Erythroblast (primary cell): ENCODE measurements around the gene ATP2A3.

Experiments used
- DNase-seq, 2 experiments: peaks; one replicate each; lab custom pipeline; 2025; lab: John Stamatoyannopoulos, UW
- GATA1 ChIP-seq: IDR thresholded peaks from 2 replicates; pipeline ENCODE4 v1.6.1; 2011; ENCODE audit warnings: low read depth, mild to moderate bottlenecking, control low read depth, low read length, moderate library complexity
- POLR2A ChIP-seq: IDR thresholded peaks from 2 replicates; pipeline ENCODE4 v1.6.1; 2011; ENCODE audit warnings: mild to moderate bottlenecking, low read length

Gene ATP2A3

DNA sequence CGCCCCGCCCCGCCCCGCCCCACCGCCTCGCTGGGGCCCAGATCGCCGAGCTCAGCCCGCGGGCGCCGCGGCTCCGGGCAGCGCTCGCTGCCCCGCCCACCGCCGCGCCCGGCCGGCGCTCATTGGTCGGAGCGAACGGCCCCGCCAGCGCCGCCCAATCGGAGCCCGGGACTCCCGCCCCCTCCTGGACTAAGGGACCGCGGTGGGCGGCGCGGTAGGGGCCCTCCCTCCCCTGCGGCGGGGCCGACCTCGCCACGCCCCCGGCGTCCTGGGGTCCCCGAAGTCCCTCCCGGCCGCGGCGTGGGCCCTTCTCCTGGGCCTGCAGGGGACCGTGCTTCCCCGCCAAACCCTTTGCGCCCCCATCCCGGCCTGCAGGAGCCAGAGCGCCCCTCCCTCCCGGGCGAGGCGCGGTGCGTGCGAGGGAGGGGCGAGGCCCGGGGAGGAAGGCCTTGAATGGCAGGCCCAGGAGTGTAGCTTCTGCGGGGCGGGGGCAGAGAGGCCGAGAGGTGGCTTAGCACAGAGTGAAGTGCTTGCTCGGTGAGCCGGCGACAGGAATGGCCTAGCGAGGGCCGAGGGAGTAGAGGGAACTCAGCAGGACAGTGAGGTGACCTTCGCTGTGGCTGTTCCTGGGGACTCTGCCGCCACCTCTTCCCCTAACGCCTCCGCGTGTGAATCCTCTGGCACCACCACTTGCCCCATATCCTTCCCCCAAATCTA is 71.1 kb downstream of the ATP2A3 start, which contains the start of gene CAMKK1:
TSS of gene CAMKK1 (minus strand) at position 51 of the 717 bp plus-strand sequence. CDS start 7,366 bp downstream, outside the sequence.
- TF ChIP-seq POLR2A, result no peak
- no peak for TF ChIP-seq GATA1
- peak; percentile 87 to 92 for DNase-seq

DNA sequence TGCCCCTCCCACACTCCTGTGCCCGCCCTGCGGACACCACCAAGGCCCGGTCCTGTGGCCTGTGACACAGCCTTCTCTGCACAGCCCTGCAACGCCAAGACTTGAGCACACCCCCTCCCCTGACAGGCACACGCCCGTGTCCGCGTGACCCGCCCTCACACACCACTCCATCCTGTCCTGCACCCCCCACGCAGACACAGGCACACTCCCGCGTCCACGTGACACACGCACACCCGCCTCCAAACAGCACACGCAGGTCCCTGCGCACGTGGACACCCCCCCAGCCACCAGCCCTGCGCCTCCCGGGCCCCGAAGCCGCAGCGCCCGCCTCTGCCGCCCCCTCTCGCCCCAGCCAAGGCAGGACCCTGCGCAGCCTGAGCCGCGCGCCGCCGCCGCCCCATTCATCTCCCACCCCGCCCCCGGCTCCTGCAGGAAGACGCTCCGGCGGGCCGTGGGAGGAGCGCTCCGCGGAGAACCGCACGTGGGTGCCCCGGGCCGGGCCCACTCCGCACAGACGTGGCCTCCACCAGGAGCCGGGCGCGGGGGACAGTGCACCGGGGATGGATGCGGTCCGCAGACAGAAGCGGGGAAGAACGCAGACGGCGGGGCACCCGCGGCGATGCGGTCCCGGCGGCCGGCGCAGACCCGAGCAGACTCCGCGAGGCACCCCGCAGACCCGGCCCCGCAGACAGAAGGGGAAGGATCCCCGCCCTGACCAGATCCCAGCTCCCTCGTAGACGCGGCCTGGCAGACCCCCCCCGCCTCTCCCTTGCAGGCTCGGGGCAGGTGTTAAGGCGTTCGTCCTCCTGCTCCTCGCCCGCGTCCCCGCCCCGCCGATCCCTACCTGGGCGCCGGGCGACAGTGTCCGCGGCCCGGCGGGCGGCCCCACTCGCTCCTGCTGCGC is 71.9 kb downstream of the ATP2A3 start:
- TF ChIP-seq GATA1 (no peak), POLR2A (no peak)
- peak; percentile 53 to 59 for DNase-seq

DNA sequence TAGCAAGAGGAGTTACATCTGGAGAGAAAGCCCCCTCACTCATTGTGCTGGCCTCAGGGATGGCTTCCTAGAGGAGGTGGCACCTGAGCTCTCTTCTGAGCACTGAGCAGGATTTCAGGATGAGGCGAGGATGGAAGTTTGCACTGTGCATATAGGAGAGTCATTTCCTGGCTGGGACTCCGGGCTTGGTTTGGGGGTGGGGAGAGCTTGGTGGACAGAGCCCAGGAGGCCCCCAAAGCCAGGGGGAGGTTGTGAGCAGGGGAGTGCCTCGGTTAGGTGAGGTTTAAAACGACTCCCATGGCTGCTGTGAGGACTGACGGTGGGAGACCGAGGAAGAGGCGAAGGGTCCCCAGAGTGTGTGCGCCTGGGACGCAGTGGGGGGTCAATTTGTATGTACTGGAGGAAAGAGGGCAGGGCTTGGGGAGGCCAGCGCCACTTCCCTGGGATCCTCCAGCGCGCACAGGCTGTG is 72.6 kb downstream of the ATP2A3 start:
- TF ChIP-seq GATA1 (no peak), POLR2A (no peak)
- no peak for DNase-seq

DNA sequence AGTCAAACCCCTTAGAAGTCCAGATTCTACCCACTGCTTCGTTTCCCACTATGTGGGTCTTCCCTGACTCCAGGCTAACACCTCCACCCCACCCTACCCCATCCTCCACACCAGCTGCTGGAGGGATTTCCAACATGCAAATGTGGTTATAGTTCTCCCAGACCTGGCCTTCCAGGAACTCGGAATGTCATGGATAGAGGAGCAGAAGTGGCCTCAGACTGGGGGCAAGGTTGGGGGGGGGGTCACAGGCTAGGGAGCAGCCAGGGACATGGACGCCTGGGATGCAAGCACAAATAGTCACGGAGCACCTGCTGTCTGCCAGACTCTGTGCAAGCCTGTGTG is 73.4 kb downstream of the ATP2A3 start:
- TF ChIP-seq POLR2A (no peak), GATA1 (no peak)
- DNase-seq, result no peak

DNA sequence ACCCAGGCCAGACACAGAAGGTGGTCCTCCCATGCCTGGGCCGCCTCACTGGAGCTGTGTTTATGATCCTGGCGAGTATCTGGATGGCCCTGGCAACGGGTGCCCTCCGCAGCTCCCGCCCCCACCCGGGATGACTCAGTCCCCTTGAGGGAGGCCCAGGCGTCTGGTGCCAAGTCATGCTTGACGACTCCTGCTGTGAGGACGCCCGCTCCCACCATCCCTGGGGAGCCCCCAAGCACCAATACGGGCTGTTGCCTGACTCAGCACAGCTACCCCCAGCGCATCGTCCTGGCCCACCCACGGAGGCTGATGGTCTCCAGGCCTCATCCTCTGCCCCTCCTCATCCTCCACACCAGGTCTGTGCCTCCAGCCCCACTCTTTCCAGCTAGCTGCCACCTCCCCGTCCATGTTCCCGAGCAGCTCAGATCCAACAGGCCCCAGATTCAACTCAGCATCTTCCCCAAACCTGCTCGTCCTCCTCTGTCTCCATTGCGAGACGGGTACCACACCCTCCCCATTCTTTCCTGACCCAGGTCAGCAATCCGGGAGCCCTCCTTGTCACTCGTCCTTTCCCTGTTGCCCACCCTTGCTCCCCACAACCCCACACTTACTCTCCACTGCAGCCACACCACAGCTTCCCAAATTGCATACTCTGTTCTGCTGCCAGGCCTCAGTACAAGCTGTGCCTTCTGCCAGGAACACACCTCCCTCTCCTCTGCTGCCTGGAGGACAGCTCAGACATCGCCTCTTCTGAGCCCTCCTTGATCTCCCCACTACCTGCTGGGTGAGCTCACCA is 74.0 kb downstream of the ATP2A3 start:
- peak in 1 of 2 experiments; percentile 56 for DNase-seq

DNA sequence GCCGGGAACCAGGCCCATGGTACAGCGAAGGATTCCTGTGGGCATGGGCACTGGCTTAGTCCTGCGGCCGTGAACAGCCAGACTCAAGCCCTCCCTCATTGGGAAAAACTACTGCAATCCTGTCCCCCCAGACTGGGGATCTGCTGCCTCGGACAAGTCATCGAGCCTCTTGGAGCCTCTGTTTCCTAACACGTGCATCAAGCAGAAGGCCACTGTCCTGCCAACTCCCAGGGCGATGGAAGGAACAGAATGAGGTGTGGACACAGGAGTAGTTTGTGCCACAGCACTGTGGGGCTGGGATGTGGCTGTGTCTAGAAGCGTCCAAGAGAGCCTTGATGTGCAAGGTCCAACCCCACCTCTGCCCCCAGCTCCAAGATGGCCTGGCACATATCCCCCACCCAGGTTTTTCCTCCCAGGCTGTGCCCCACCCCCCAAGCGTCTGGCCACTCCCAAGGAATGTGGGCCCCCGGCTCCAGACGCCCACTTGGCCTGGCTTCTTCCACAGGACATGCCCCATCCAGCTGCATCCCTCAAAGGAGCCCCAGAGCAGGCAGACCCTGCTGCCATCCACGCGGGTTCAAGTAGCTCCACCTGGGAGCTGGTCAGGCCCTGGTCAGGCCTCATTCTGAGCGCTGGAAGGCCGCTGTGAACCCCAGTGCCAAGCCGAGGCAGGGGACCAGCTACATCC is 74.8 kb downstream of the ATP2A3 start:
- DNase-seq, result no peak
- TF ChIP-seq POLR2A (no peak), GATA1 (no peak)

More for the DNA sequence above, 74.0 kb downstream of the ATP2A3 start:
- TF ChIP-seq GATA1 (no peak), POLR2A (no peak)

DNA sequence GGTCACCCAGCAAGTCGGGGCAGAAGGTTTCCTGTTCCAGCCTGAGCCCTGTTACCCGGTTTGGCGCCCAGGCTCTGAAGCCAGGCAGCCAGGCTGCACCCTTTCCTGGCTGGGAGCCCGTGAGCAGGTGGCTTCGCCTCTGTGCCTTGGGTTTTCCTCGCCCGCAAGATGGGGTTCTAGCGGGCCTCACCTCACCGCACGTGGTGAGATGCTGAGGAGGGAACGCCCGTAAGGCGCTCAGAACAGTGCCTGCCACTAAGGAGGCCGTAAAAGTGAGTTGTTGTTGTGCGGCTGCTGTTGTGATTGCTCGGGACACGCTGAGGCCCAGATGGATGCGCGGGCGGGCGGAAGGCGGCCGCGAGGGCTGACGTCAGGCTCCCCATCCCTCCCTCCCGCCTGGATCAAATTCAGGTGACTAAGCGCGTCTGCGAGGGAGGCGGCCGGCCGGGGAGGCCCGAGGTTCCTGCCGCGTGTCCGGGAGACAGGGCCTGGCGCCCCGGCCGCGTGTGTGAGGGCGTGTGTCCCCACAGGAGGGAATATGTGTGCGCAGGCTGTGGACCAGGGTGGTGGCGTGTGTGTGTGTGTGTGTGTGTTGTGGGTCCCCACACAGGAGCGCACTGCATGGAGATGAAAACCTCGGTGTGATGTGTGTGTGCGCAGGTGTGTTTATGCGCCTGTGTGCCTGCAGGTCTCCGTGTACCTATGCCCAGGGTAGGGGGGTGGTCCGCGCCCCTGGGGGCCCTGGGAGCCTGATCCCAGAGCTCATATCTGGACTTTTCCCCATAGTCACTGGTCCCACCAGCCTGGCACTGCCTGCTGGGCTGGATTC is 75.7 kb downstream of the ATP2A3 start:
- TF ChIP-seq POLR2A, result no peak
- no peak for TF ChIP-seq GATA1
- no peak for DNase-seq

DNA sequence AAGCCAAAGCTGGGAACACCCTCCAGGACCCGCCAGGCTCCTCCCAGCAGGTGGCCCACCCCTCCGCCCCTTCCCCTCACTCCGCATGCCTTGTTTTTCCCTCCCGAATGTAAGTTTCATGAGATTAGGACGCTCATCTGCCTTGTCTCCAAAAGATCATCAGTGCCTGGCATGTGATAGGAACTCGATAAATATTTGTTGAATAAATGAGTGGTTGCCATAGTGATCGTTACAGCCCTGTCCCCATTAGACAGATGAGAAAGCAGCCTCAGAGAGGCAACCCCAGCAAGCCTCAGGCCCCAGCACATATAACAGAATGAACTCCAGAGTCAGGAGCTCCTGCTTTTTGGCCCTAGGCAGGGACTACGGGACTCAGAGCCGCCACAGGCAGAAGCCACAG is 76.4 kb downstream of the ATP2A3 start:
- peak in 1 of 2 experiments; percentile 15 for DNase-seq
- TF ChIP-seq POLR2A (no peak), GATA1 (no peak)

DNA sequence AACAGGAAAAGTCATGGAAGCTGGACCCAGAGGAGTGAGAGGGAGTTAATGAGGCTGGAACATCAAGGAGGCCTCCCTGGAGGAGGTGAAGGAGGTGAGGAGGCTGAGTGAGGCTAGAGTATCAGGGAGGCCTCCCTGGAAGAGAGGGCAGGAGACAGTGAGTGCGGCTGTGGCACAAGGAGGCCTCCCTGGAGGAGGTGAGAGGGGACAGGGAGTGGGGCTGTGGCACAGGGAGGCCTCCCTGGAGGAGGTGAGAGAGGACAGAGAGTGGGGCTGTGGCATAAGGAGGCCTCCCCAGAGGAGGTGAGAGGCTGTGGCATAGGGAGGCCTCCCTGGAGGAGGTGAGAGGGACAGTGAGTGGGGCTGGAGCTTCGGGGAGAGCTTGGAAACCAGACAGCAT is 76.8 kb downstream of the ATP2A3 start:
- no peak for DNase-seq
- TF ChIP-seq GATA1 (no peak), POLR2A (no peak)

DNA sequence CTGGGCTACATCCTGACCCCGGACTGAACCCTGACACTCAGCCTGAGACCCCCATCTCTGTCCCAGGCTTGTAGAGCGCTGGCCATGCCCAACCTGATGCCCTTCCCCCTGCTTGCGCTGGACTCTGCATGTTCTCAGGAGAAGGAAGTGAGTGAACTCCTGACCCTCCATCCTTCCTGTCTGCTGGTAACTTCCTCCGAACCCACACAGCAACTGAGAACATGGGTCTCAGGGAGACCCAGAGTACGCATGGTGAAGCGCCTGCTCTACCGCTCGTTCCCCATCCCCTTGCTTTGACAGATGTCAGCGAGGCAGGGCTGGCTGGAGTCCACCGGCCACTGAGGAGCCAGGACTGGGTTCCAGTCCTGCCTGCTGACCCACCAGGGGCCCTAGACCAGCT is 77.5 kb downstream of the ATP2A3 start:
- no peak for DNase-seq
- no peak for TF ChIP-seq POLR2A
- TF ChIP-seq GATA1, result no peak

DNA sequence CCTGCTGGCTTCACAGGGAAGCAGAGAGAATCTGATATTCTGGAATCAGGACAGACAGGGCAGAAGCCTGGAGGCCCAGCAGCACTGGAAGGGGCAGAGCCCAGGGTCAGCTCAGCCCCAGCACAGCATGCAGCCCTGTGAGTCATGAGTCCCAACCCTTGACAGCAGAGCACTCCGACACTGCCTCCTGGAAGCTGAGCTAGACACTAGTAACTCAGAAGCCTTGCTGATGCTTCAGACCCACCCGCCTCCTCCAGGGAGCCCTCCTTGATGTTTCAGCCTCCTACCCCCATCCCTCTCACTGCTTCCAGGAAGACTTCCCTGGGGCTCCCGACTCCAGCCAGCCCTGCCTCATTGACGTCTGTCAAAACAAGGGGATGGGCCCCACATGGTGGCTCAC is 78.3 kb downstream of the ATP2A3 start:
- DNase-seq, result no peak
- TF ChIP-seq POLR2A (no peak), GATA1 (no peak)

DNA sequence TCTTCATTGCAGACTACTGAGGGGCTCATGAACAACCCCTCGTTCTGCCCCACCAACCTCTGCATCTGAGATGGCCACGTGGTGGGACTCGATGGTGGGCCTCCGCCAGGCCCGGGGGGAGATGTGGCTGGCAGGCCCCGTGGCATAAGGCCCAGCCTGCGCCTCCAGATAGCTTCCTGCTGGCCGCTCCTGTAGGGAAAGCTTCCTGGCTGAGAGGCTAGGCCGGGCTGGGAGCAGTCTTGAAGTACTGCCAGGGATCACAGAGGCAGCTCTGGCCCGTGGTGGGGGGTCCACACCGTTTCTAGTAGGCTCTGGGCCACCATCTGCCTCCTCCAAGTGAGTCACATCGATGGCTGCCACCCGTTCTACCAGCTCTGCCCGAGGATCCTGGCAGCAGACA is 79.0 kb downstream of the ATP2A3 start:
- no peak for TF ChIP-seq GATA1
- TF ChIP-seq POLR2A, result no peak
- no peak for DNase-seq

DNA sequence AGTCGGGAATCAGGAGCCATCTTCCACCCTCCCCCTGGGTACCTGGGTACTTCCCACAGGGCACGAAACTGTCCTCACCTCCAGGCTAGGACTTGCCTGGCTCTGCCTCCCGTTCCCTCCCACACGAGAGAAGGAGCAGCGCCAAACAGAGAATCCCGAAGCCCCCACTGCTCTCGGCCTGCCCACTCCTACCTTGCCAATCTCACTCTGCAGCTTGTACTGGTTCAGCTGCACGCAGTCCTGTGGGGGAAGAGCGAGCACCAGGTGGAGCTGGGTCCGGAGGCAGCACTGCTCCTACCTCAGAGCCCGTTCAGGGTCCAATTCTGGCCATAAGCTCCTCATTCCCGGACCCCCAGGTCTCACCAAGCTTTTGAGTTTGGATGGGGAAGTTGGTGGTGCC is 80.0 kb downstream of the ATP2A3 start:
- DNase-seq, result no peak
- TF ChIP-seq POLR2A (no peak), GATA1 (no peak)
